HEK293 (cell line): ENCODE measurements around the gene RIGI.

ENCODE experiments used
- GLI4 ChIP-seq: fragments of 450-650 bp; formaldehyde crosslinking; IDR thresholded peaks from 2 replicates; pipeline ENCODE4 v1.5.1; 2016; ENCODE audit warnings: missing biosample characterization, missing genetic modification characterization
- GLIS1 ChIP-seq: fragments of 450-650 bp; formaldehyde crosslinking; IDR thresholded peaks from 2 replicates; pipeline ENCODE4 v1.5.1; 2016; ENCODE audit warnings: missing biosample characterization, missing genetic modification characterization
- MZF1 ChIP-seq: fragments of 450-650 bp; formaldehyde crosslinking; IDR thresholded peaks from 2 replicates; pipeline ENCODE4 v1.5.1; 2017; ENCODE audit warnings: missing biosample characterization, missing genetic modification characterization, borderline replicate concordance
- OSR2 ChIP-seq: fragments of 450-650 bp; formaldehyde crosslinking; IDR thresholded peaks from 2 replicates; pipeline ENCODE4 v1.5.1; 2016; ENCODE audit warnings: missing biosample characterization, missing genetic modification characterization
- ZBTB48 ChIP-seq: fragments of 450-650 bp; formaldehyde crosslinking; IDR thresholded peaks from 2 replicates; pipeline ENCODE4 v1.5.1; 2016; ENCODE audit warnings: missing biosample characterization, missing genetic modification characterization
- ZBTB8A ChIP-seq: fragments of 450-650 bp; formaldehyde crosslinking; IDR thresholded peaks from 2 replicates; pipeline ENCODE4 v1.5.1; 2016; ENCODE audit warnings: missing biosample characterization, missing genetic modification characterization
- ZFP41 ChIP-seq: fragments of 450-650 bp; formaldehyde crosslinking; IDR thresholded peaks from 2 replicates; pipeline ENCODE4 v1.5.1; 2016; ENCODE audit warnings: missing biosample characterization, missing genetic modification characterization, borderline replicate concordance
- ZNF10 ChIP-seq: fragments of 450-650 bp; formaldehyde crosslinking; IDR thresholded peaks from 2 replicates; pipeline ENCODE4 v1.5.1; 2017; ENCODE audit warnings: missing biosample characterization, missing genetic modification characterization
- ZNF140 ChIP-seq: fragments of 450-650 bp; formaldehyde crosslinking; IDR thresholded peaks from 2 replicates; pipeline ENCODE4 v1.5.1; 2016; ENCODE audit warnings: missing biosample characterization, missing genetic modification characterization
- ZNF510 ChIP-seq: fragments of 450-650 bp; formaldehyde crosslinking; IDR thresholded peaks from 2 replicates; pipeline ENCODE4 v1.5.1; 2018; ENCODE audit warnings: mild to moderate bottlenecking, missing genetic modification characterization, missing biosample characterization; ENCODE audit not compliant: insufficient replicate concordance
- ZNF555 ChIP-seq: fragments of 450-650 bp; formaldehyde crosslinking; conservative IDR thresholded peaks from 2 replicates; pipeline ENCODE4 v1.5.1; 2017; ENCODE audit warnings: missing biosample characterization, mild to moderate bottlenecking, missing genetic modification characterization, inconsistent platforms
- ZNF558 ChIP-seq: fragments of 450-650 bp; formaldehyde crosslinking; IDR thresholded peaks from 2 replicates; pipeline ENCODE4 v1.5.1; 2016; ENCODE audit warnings: missing biosample characterization, missing genetic modification characterization
- ZNF561 ChIP-seq: fragments of 450-650 bp; IDR thresholded peaks from 2 replicates; pipeline ENCODE4 v1.5.1; 2018; ENCODE audit warnings: missing biosample characterization, missing genetic modification characterization, borderline replicate concordance
- ZNF624 ChIP-seq: fragments of 450-650 bp; formaldehyde crosslinking; IDR thresholded peaks from 2 replicates; pipeline ENCODE4 v1.5.1; 2017; ENCODE audit warnings: missing biosample characterization, missing genetic modification characterization
- ZNF677 ChIP-seq: fragments of 450-650 bp; IDR thresholded peaks from 2 replicates; pipeline ENCODE4 v1.5.0; 2018; ENCODE audit warnings: missing biosample characterization, mild to moderate bottlenecking, missing genetic modification characterization, moderate library complexity
- ZNF701 ChIP-seq: fragments of 450-650 bp; formaldehyde crosslinking; IDR thresholded peaks from 2 replicates; pipeline ENCODE4 v1.5.1; 2016; ENCODE audit warnings: missing biosample characterization, missing genetic modification characterization
- ZNF776 ChIP-seq: fragments of 450-650 bp; formaldehyde crosslinking; IDR thresholded peaks from 2 replicates; pipeline ENCODE4 v1.5.0; 2017; ENCODE audit warnings: missing biosample characterization, missing genetic modification characterization, borderline replicate concordance
- ZNF843 ChIP-seq: fragments of 450-650 bp; formaldehyde crosslinking; IDR thresholded peaks from 2 replicates; pipeline ENCODE4 v1.5.1; 2016; ENCODE audit warnings: missing biosample characterization, missing genetic modification characterization
- ZXDB ChIP-seq: fragments of 450-650 bp; formaldehyde crosslinking; IDR thresholded peaks from 2 replicates; pipeline ENCODE4 v1.5.1; 2016; ENCODE audit warnings: missing biosample characterization, missing genetic modification characterization
- TF ChIP-seq, protein P1 (sequence below): fragments of 450-650 bp; formaldehyde crosslinking; IDR thresholded peaks from 2 replicates; pipeline ENCODE4 v1.5.1; 2016; ENCODE audit warnings: missing biosample characterization, missing genetic modification characterization, borderline replicate concordance
- TF ChIP-seq, protein P2 (sequence below): fragments of 450-650 bp; formaldehyde crosslinking; IDR thresholded peaks from 2 replicates; pipeline ENCODE4 v1.5.1; 2017; ENCODE audit warnings: missing biosample characterization, missing genetic modification characterization
- TF ChIP-seq, protein P3 (sequence below): fragments of 450-650 bp; formaldehyde crosslinking; IDR thresholded peaks from 2 replicates; pipeline ENCODE4 v1.5.1; 2016; ENCODE audit warnings: missing biosample characterization, missing genetic modification characterization
- TF ChIP-seq, protein P4 (sequence below): fragments of 450-650 bp; formaldehyde crosslinking; IDR thresholded peaks from 2 replicates; pipeline ENCODE4 v1.5.1; 2016; ENCODE audit warnings: missing biosample characterization, missing genetic modification characterization
- TF ChIP-seq, protein P5 (sequence below): sonication (generic); formaldehyde crosslinking; IDR thresholded peaks from 2 replicates; pipeline ENCODE4 v1.8.1; 2022; ENCODE audit warnings: mild to moderate bottlenecking, moderate library complexity, missing genetic modification reagents
- TF ChIP-seq, protein P6 (sequence below): fragments of 450-650 bp; formaldehyde crosslinking; IDR thresholded peaks from 2 replicates; pipeline ENCODE4 v1.5.1; 2017; ENCODE audit warnings: missing biosample characterization, missing genetic modification characterization

RIGI gene

DNA sequence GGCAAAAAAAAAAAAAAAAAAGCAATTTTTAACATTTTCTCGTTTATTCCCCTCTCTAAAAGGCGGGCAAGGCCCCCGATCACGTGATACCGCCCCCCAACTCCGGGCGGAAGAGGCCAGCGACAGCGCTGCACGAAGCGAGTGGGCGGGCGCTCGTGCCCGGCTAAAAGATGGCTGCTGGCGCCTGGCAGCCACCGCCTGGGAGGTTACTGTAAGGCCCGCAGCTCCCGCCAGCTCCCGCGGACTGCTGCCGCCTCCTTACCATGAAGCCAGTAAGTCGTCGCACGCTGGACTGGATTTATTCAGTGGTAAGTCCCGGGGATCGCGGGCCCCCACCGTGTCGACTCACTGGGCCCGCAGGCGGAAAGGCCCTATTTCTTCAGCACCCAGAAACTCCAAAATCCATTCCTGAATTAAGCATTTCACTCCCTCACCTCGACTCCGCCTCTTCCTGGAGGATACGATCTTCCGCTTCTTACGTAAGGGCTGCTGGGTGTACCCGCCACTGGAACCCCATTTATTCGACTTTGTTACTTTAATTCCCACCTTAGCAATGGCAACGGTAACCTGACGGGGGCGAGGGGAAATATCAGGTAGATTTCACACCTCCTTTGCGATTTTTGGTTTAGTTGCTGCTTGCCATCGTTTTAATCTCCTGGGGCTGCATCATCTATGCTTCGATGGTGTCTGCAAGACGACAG is 26.3 kb upstream of the RIGI start, which contains the start of the genes SMIM27 and TOPORS (continued):
- TF ChIP-seq, protein P1, sequence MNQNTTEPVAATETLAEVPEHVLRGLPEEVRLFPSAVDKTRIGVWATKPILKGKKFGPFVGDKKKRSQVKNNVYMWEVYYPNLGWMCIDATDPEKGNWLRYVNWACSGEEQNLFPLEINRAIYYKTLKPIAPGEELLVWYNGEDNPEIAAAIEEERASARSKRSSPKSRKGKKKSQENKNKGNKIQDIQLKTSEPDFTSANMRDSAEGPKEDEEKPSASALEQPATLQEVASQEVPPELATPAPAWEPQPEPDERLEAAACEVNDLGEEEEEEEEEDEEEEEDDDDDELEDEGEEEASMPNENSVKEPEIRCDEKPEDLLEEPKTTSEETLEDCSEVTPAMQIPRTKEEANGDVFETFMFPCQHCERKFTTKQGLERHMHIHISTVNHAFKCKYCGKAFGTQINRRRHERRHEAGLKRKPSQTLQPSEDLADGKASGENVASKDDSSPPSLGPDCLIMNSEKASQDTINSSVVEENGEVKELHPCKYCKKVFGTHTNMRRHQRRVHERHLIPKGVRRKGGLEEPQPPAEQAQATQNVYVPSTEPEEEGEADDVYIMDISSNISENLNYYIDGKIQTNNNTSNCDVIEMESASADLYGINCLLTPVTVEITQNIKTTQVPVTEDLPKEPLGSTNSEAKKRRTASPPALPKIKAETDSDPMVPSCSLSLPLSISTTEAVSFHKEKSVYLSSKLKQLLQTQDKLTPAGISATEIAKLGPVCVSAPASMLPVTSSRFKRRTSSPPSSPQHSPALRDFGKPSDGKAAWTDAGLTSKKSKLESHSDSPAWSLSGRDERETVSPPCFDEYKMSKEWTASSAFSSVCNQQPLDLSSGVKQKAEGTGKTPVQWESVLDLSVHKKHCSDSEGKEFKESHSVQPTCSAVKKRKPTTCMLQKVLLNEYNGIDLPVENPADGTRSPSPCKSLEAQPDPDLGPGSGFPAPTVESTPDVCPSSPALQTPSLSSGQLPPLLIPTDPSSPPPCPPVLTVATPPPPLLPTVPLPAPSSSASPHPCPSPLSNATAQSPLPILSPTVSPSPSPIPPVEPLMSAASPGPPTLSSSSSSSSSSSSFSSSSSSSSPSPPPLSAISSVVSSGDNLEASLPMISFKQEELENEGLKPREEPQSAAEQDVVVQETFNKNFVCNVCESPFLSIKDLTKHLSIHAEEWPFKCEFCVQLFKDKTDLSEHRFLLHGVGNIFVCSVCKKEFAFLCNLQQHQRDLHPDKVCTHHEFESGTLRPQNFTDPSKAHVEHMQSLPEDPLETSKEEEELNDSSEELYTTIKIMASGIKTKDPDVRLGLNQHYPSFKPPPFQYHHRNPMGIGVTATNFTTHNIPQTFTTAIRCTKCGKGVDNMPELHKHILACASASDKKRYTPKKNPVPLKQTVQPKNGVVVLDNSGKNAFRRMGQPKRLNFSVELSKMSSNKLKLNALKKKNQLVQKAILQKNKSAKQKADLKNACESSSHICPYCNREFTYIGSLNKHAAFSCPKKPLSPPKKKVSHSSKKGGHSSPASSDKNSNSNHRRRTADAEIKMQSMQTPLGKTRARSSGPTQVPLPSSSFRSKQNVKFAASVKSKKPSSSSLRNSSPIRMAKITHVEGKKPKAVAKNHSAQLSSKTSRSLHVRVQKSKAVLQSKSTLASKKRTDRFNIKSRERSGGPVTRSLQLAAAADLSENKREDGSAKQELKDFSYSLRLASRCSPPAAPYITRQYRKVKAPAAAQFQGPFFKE (tag by site-specific recombination): no peak
- 0 out of 2 replicates have a peak, but pooled peaks have one; percentile 44 for TF ChIP-seq OSR2 (tag by site-specific recombination)
- TF ChIP-seq ZNF561 (tag by site-specific recombination): peak; percentile 56; the same call in 1 of the 2 replicates
- no peak for TF ChIP-seq ZNF677 (tag by site-specific recombination)
- TF ChIP-seq, protein P2, sequence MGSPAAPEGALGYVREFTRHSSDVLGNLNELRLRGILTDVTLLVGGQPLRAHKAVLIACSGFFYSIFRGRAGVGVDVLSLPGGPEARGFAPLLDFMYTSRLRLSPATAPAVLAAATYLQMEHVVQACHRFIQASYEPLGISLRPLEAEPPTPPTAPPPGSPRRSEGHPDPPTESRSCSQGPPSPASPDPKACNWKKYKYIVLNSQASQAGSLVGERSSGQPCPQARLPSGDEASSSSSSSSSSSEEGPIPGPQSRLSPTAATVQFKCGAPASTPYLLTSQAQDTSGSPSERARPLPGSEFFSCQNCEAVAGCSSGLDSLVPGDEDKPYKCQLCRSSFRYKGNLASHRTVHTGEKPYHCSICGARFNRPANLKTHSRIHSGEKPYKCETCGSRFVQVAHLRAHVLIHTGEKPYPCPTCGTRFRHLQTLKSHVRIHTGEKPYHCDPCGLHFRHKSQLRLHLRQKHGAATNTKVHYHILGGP (tag by site-specific recombination): no peak
- no peak for TF ChIP-seq ZNF701
- TF ChIP-seq ZNF555 (tag by site-specific recombination): no peak
- no peak for TF ChIP-seq ZNF843 (tag by site-specific recombination)
- TF ChIP-seq, protein P3, sequence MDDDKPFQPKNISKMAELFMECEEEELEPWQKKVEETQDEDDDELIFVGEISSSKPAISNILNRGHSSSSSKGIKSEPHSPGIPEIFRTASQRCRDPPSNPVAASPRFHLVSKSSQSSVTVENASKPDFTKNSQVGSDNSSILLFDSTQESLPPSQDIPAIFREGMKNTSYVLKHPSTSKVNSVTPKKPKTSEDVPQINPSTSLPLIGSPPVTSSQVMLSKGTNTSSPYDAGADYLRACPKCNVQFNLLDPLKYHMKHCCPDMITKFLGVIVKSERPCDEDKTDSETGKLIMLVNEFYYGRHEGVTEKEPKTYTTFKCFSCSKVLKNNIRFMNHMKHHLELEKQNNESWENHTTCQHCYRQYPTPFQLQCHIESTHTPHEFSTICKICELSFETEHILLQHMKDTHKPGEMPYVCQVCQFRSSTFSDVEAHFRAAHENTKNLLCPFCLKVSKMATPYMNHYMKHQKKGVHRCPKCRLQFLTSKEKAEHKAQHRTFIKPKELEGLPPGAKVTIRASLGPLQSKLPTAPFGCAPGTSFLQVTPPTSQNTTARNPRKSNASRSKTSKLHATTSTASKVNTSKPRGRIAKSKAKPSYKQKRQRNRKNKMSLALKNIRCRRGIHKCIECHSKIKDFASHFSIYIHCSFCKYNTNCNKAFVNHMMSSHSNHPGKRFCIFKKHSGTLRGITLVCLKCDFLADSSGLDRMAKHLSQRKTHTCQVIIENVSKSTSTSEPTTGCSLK (tag by site-specific recombination): no peak
- TF ChIP-seq ZNF140 (tag by site-specific recombination): no peak
- TF ChIP-seq, protein P4, sequence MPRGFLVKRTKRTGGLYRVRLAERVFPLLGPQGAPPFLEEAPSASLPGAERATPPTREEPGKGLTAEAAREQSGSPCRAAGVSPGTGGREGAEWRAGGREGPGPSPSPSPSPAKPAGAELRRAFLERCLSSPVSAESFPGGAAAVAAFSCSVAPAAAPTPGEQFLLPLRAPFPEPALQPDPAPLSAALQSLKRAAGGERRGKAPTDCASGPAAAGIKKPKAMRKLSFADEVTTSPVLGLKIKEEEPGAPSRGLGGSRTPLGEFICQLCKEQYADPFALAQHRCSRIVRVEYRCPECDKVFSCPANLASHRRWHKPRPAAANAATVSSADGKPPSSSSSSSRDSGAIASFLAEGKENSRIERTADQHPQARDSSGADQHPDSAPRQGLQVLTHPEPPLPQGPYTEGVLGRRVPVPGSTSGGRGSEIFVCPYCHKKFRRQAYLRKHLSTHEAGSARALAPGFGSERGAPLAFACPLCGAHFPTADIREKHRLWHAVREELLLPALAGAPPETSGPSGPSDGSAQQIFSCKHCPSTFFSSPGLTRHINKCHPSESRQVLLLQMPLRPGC (tag by site-specific recombination): no peak; the same call in 1 of the 2 replicates
- TF ChIP-seq ZBTB8A (tag by site-specific recombination): peak; percentile 79
- no peak for TF ChIP-seq GLI4 (tag by site-specific recombination)
- TF ChIP-seq ZXDB (tag by site-specific recombination): peak; percentile 86; the same call in 1 of the 2 replicates
- TF ChIP-seq ZBTB48 (tag by site-specific recombination): no peak
- TF ChIP-seq GLIS1 (tag by site-specific recombination): no peak
- TF ChIP-seq ZFP41 (tag by site-specific recombination): no peak
- TF ChIP-seq ZNF776 (tag by site-specific recombination): no peak
- no peak for TF ChIP-seq ZNF10 (tag by site-specific recombination)
- no peak for TF ChIP-seq ZNF510 (tag by site-specific recombination)
- TF ChIP-seq, protein P5, sequence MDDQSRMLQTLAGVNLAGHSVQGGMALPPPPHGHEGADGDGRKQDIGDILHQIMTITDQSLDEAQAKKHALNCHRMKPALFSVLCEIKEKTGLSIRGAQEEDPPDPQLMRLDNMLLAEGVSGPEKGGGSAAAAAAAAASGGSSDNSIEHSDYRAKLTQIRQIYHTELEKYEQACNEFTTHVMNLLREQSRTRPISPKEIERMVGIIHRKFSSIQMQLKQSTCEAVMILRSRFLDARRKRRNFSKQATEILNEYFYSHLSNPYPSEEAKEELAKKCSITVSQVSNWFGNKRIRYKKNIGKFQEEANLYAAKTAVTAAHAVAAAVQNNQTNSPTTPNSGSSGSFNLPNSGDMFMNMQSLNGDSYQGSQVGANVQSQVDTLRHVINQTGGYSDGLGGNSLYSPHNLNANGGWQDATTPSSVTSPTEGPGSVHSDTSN (CRISPR knock-in tag): no peak
- TF ChIP-seq ZNF624 (tag by site-specific recombination): no peak
- TF ChIP-seq, protein P6, sequence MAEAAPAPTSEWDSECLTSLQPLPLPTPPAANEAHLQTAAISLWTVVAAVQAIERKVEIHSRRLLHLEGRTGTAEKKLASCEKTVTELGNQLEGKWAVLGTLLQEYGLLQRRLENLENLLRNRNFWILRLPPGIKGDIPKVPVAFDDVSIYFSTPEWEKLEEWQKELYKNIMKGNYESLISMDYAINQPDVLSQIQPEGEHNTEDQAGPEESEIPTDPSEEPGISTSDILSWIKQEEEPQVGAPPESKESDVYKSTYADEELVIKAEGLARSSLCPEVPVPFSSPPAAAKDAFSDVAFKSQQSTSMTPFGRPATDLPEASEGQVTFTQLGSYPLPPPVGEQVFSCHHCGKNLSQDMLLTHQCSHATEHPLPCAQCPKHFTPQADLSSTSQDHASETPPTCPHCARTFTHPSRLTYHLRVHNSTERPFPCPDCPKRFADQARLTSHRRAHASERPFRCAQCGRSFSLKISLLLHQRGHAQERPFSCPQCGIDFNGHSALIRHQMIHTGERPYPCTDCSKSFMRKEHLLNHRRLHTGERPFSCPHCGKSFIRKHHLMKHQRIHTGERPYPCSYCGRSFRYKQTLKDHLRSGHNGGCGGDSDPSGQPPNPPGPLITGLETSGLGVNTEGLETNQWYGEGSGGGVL (tag by site-specific recombination): no peak; the same call in 1 of the 2 replicates
- peak; percentile 19; the same call in 1 of the 2 replicates for TF ChIP-seq MZF1 (tag by site-specific recombination)
- no peak for TF ChIP-seq ZNF558
